ENCODE results near the gene SYT1. TPM values are rescaled to one million over a fixed set of nuclear protein-coding genes. Genes with fewer than 3 reads are reported as not detected.

SYT1 gene
- total and polyA plus RNA-seq, 4 donors: 0.53 to 0.84 (median 0.64) TPM

DNA sequence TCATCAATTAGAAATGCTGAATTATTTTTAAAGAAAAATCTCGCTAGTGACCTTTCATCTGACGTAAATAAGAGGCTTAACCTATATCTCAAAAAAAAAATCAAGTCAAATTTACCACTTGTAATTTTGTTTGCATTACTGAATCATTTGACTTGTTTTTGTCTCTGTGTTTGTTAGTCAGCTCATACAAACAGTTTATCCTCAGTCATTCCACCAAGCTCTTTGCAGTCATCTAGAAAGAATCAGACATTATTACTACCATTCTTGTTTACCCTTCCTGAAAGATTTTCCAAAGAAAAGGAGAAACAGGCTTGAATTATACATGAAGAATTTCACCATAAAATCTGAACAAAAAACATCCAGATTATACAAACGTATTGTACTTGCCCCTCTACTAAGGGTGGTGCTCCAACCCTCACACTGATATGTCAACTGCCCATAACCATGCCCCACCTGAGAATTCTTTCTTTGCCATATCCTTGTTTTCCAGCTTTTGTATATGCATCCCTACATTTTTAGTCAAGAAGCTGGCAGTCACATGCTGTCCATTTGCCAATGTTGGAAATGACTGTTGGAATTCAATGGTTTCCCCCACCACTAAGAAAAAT lies 569.0 kb downstream of the SYT1 start:
- H3K9me3 ChIP-seq (ENCODE audit: control insufficient read depth in 4 of 4, low read length in 3 of 4): no peaks in the 10 kb centered on the region
- 81% methylated on average over 3 of the region's 3 CpGs for WGBS
- H3K27me3 ChIP-seq (ENCODE audit: control insufficient read depth in 4 of 4, insufficient read depth in 4 of 4, low read length in 3 of 4): peaks cover 0 to 3% (median 0%) of the 10 kb centered on the region in 4 donors
- no peak overlapping the region for H3K4me3 ChIP-seq (ENCODE audit: low read depth in 1 of 3, low read length in 3 of 3)
- no peaks in the 10 kb centered on the region for H3K36me3 ChIP-seq (ENCODE audit: control insufficient read depth in 4 of 4, insufficient read depth in 3 of 4, low read depth in 1 of 4, low read length in 3 of 4)
- H3K9ac ChIP-seq (ENCODE audit: low read depth in 1 of 2, low read length in 2 of 2): no peak overlapping the region
- TF ChIP-seq SP1 (IDR thresholded peaks at IDR 0.05) (no peak), GABPA (IDR thresholded peaks at IDR 0.05 in 1 of 2, conservative IDR thresholded peaks at IDR 0.05 in 1 of 2) (no peak), HNF4G (IDR thresholded peaks at IDR 0.05) (no peak), RAD21 (IDR thresholded peaks at IDR 0.05) (no peak), YY1 (IDR thresholded peaks at IDR 0.05) (no peak), EGR1 (IDR thresholded peaks at IDR 0.05; ENCODE audit: low read depth in 2 of 2) (no peak), JUND (IDR thresholded peaks at IDR 0.05) (no peak), FOXA1 (IDR thresholded peaks at IDR 0.05) (no peak), NR2F2 (IDR thresholded peaks at IDR 0.05) (no peak), TAF1 (conservative IDR thresholded peaks at IDR 0.05) (no peak), HNF4A (conservative IDR thresholded peaks at IDR 0.05) (no peak), RXRA (IDR thresholded peaks at IDR 0.05) (no peak), FOXA2 (IDR thresholded peaks at IDR 0.05) (no peak)
- TF ChIP-seq, protein P1, sequence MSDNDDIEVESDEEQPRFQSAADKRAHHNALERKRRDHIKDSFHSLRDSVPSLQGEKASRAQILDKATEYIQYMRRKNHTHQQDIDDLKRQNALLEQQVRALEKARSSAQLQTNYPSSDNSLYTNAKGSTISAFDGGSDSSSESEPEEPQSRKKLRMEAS (IDR thresholded peaks at IDR 0.05): no peak
- TF ChIP-seq, protein P2, sequence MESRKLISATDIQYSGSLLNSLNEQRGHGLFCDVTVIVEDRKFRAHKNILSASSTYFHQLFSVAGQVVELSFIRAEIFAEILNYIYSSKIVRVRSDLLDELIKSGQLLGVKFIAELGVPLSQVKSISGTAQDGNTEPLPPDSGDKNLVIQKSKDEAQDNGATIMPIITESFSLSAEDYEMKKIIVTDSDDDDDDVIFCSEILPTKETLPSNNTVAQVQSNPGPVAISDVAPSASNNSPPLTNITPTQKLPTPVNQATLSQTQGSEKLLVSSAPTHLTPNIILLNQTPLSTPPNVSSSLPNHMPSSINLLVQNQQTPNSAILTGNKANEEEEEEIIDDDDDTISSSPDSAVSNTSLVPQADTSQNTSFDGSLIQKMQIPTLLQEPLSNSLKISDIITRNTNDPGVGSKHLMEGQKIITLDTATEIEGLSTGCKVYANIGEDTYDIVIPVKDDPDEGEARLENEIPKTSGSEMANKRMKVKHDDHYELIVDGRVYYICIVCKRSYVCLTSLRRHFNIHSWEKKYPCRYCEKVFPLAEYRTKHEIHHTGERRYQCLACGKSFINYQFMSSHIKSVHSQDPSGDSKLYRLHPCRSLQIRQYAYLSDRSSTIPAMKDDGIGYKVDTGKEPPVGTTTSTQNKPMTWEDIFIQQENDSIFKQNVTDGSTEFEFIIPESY (IDR thresholded peaks at IDR 0.05): no peak
- TF ChIP-seq, protein P3, sequence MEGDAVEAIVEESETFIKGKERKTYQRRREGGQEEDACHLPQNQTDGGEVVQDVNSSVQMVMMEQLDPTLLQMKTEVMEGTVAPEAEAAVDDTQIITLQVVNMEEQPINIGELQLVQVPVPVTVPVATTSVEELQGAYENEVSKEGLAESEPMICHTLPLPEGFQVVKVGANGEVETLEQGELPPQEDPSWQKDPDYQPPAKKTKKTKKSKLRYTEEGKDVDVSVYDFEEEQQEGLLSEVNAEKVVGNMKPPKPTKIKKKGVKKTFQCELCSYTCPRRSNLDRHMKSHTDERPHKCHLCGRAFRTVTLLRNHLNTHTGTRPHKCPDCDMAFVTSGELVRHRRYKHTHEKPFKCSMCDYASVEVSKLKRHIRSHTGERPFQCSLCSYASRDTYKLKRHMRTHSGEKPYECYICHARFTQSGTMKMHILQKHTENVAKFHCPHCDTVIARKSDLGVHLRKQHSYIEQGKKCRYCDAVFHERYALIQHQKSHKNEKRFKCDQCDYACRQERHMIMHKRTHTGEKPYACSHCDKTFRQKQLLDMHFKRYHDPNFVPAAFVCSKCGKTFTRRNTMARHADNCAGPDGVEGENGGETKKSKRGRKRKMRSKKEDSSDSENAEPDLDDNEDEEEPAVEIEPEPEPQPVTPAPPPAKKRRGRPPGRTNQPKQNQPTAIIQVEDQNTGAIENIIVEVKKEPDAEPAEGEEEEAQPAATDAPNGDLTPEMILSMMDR (IDR thresholded peaks at IDR 0.05; ENCODE audit: low read depth, low read length, missing input control): no peak
- TF ChIP-seq, protein P4, sequence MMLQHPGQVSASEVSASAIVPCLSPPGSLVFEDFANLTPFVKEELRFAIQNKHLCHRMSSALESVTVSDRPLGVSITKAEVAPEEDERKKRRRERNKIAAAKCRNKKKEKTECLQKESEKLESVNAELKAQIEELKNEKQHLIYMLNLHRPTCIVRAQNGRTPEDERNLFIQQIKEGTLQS (IDR thresholded peaks at IDR 0.05): no peak
- TF ChIP-seq, protein P5, sequence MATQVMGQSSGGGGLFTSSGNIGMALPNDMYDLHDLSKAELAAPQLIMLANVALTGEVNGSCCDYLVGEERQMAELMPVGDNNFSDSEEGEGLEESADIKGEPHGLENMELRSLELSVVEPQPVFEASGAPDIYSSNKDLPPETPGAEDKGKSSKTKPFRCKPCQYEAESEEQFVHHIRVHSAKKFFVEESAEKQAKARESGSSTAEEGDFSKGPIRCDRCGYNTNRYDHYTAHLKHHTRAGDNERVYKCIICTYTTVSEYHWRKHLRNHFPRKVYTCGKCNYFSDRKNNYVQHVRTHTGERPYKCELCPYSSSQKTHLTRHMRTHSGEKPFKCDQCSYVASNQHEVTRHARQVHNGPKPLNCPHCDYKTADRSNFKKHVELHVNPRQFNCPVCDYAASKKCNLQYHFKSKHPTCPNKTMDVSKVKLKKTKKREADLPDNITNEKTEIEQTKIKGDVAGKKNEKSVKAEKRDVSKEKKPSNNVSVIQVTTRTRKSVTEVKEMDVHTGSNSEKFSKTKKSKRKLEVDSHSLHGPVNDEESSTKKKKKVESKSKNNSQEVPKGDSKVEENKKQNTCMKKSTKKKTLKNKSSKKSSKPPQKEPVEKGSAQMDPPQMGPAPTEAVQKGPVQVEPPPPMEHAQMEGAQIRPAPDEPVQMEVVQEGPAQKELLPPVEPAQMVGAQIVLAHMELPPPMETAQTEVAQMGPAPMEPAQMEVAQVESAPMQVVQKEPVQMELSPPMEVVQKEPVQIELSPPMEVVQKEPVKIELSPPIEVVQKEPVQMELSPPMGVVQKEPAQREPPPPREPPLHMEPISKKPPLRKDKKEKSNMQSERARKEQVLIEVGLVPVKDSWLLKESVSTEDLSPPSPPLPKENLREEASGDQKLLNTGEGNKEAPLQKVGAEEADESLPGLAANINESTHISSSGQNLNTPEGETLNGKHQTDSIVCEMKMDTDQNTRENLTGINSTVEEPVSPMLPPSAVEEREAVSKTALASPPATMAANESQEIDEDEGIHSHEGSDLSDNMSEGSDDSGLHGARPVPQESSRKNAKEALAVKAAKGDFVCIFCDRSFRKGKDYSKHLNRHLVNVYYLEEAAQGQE (IDR thresholded peaks at IDR 0.05): no peak
- no peaks in the 10 kb centered on the region for H3K4me1 ChIP-seq (ENCODE audit: control insufficient read depth in 4 of 4, insufficient read depth in 4 of 4, low read length in 3 of 4)
- H3K27ac ChIP-seq (ENCODE audit: low read depth in 1 of 2, low read length in 2 of 2): no peak overlapping the region
- no peak for DNase-seq (ENCODE audit: low spot score)

Measured in liver (tissue), 9 donors.